Cardiac septum (tissue), 1 donor: ENCODE results near the gene GMDS. TPM values are rescaled to one million over a fixed set of nuclear protein-coding genes. Genes with fewer than 3 reads are reported as not detected.

Experiments used
- DNase-seq: peaks from one replicate; pipeline ENCODE4 v3.0.0-alpha.2; 2020; ENCODE audit warnings: low spot score
- intact Hi-C: fragments of 100-400 bp; cut with DNase I; formaldehyde crosslinking; loops from one replicate; pipeline ENCODE4 v1.14.0; 2022
- total RNA-seq: library from RNA; stranded (reverse); fragmentation: NEBNext Ultra II Directional; extraction: Animal tissue kit (Norgen Biotek cat#: 25700); gene quantifications from one replicate; pipeline ENCODE4 v1.2.1, GENCODE V29; 2021
- donor health status: DM: no; HTN: no; CAD: no.

The GMDS gene
- total RNA-seq, 1 donor from 2014 or later = 6.3 TPM

DNA sequence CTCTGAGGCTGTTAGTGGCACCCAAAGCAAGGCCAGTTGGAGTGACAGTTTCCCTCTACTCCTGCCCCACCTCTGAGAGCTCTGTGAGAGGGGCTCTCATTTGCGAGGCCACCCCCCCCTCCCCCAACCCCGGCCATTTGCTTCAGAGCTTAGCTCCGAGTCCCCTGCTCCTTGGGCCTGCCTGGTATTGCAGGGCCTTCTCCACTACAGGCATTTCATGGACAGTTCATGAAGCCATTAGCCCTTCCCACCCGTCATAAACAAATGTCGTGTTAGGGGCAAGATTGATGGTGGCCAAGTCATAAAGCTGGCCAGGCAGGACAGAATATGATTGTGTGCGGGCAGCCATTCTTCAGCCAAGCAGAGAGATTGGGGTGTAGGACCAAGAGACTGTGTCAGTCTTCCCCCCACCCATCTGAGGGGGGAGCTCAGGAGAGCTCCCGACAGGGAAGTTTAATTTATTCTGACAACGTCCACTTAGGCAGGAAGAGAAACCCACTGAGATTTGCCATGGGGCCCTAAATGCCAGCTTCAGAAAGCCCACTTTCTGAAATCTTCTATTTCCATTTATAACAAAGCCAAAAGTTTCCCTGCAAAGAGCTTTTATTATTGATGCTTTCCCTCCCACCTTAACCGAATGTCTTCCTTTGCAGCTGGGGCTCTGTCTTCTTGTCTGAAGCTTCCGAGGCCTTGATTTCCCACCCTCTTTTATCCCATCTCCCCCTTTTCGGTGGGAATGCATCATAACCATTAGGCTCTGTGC is 628.5 kb downstream of the GMDS start:
- DNase-seq = no peak
- intact Hi-C loops = loop anchor here (10.0 kb wide), 1 partner anchor 408 kb away; no protein-coding TSS in a partner anchor

DNA sequence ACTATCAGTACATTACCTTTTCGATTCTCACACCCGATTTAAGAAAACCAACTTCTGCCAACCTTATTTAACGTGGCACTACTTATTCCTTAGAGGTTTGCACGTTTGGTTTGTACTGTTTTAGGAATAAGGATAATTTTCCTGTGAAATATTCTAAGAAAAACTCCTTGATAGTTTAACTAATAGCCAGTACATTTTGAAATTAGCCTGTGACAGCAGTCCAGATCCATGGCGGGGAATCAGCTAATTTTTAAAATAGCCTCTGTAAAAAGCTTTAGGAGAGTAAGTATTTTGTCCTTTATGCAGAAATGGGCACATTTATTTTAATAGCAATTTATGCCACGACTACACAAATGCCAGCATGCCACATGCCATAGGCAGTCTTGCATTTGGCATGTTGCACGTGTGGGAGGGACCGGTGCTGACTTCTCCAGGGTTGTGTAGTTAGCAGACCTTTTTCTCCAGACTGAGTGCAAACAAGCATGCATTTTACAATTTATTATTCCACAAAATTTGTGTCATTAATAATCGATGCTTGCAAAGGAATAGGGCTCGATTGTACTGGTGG is 629.5 kb downstream of the GMDS start:
- intact Hi-C loops = loop anchor here (10.0 kb wide), 1 partner anchor 409 kb away; no protein-coding TSS in a partner anchor
- no peak for DNase-seq

DNA sequence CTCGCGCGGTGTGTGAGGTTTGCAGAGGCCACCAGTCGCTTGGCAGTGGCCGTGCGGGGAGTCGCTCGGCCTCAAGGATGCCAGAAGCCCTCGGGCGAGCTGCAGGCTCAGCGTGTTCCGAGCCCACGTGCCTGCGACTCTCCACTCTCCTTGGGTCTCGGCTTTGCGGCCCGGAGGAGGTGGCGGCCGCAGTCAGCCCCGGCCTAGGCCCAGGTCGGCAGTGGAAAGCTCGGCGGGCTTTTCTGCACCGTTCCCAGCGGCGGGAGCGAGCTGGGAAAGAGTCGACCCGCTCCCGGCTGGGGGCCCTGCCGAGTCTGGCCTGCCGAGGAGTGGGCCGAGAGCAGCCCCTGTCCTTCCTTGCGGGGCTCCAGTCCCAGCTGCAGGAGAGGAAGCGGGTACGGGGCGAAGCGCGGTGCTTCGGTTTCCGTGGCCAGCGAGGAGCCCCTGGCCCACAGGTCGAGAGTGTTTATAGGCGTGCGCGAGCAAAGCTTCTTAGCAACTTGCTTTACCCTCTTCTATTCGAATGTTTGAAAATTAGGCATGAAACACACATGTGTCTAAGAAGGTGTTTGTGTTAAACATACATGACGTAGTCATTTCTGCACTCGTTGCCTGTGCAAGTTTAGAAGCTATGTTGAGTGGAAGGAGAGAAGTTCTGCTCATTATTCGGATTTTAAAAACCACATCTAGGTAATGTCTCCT is 630.1 kb downstream of the GMDS start:
- intact Hi-C loops = loop anchor here (10.0 kb wide), 1 partner anchor 409 kb away; no protein-coding TSS in a partner anchor
- no peak for DNase-seq

DNA sequence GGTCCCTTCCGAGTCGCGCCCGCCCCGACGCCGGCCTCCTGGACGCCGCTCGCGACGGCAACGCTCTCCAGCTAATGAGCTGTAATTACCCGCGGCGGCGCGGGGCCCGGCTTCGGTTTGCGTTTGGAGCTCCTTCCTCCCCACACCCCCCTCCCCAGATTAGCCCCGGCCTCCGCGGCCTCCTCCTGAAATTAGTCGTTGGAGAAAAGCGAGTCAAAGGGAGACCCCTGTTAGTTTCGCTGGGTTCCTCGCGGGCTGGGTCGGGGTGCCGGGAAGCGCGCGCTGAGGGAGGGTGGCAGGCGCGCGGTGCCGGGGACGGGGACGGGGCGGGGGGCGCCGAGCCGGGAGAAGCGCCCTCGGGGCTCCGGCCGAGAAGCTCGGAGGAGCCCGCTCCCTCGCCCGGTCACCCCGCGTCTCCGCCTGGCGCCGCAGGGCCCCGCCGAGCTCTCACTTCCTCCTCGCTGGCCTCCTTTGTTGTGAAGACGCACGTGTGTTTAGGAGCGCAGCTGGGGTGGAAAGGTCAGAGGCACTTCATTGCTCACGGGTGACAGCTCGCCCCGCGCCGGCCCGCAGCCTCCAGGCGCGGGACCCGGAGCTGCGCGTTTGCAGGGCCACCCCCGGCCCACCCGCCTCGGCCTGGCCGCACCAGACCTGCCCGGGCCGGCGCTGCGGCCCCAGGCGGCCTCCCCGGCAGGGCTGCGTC is 630.8 kb downstream of the GMDS start:
- intact Hi-C loops = loop anchor here (10.0 kb wide), 1 partner anchor 410 kb away; no protein-coding TSS in a partner anchor
- DNase-seq = no peak

DNA sequence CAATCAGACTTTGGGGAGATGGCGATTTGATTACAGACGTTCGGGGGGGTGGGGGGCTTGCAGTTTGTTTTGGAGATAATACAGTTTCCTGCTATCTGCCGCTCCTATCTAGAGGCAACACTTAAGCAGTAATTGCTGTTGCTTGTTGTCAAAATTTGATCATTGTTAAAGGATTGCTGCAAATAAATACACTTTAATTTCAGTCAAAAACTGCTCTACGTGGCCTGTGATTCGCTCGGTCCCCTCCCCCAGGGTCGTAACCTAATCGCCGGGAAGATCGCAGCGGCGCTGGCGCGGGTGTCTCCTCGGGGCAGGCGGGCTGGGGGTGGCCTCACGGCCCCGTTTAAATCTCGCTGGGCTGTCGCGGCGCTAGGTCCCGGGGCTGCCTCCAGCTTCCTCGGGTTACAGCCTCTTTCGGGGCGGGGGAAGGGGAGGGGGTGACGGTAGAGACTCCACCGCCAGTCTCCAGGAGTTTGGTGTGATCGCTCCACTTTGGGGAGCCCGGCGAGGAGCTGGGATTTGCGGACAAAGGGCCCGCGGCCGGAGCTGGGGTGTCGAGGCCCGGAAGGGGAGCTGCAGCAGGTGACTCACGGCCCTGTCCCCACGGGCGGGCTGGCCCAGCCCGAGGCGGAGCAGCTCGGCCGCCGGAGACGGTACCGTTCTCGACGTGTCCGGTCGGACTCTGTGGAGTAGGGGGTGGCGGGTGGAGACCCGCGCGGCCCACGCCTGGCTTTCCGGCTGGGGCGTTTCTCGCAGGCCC is 631.5 kb downstream of the GMDS start:
- intact Hi-C loops = loop anchor here (10.0 kb wide), 1 partner anchor 411 kb away; no protein-coding TSS in a partner anchor

DNA sequence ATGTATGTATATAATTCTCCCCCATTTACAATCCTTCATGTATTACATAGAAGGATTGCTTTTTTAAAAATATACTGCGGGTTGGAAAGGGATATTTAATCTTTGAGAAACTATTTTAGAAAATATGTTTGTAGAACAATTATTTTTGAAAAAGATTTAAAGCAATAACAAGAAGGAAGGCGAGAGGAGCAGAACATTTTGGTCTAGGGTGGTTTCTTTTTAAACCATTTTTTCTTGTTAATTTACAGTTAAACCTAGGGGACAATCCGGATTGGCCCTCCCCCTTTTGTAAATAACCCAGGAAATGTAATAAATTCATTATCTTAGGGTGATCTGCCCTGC is 632.1 kb downstream of the GMDS start:
- no peak for DNase-seq
- intact Hi-C loops = loop anchor here (10.0 kb wide), 1 partner anchor 411 kb away; no protein-coding TSS in a partner anchor

More for the DNA sequence above, 631.5 kb downstream of the GMDS start:
- no peak for DNase-seq

DNA sequence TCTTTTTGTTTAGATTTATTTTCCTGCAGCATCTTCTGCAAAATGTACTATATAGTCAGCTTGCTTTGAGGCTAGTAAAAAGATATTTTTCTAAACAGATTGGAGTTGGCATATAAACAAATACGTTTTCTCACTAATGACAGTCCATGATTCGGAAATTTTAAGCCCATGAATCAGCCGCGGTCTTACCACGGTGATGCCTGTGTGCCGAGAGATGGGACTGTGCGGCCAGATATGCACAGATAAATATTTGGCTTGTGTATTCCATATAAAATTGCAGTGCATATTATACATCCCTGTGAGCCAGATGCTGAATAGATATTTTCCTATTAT is 632.5 kb downstream of the GMDS start:
- intact Hi-C loops = loop anchor here (10.0 kb wide), 1 partner anchor 412 kb away; no protein-coding TSS in a partner anchor
- no peak for DNase-seq

DNA sequence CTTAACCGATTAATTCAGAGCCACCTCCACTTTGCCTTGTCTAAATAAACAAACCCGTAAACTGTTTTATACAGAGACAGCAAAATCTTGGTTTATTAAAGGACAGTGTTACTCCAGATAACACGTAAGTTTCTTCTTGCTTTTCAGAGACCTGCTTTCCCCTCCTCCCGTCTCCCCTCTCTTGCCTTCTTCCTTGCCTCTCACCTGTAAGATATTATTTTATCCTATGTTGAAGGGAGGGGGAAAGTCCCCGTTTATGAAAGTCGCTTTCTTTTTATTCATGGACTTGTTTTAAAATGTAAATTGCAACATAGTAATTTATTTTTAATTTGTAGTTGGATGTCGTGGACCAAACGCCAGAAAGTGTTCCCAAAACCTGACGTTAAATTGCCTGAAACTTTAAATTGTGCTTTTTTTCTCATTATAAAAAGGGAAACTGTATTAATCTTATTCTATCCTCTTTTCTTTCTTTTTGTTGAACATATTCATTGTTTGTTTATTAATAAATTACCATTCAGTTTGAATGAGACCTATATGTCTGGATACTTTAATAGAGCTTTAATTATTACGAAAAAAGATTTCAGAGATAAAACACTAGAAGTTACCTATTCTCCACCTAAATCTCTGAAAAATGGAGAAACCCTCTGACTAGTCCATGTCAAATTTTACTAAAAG is 633.0 kb downstream of the GMDS start:
- DNase-seq = no peak
- intact Hi-C loops = loop anchor here (10.0 kb wide), 1 partner anchor 412 kb away; no protein-coding TSS in a partner anchor

DNA sequence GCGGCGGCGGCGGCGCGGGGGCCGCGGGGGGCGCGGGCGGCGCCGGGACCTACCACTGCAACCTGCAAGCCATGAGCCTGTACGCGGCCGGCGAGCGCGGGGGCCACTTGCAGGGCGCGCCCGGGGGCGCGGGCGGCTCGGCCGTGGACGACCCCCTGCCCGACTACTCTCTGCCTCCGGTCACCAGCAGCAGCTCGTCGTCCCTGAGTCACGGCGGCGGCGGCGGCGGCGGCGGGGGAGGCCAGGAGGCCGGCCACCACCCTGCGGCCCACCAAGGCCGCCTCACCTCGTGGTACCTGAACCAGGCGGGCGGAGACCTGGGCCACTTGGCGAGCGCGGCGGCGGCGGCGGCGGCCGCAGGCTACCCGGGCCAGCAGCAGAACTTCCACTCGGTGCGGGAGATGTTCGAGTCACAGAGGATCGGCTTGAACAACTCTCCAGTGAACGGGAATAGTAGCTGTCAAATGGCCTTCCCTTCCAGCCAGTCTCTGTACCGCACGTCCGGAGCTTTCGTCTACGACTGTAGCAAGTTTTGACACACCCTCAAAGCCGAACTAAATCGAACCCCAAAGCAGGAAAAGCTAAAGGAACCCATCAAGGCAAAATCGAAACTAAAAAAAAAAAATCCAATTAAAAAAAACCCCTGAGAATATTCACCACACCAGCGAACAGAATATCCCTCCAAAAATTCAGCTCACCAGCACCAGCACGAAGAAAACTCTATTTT is 633.7 kb downstream of the GMDS start:
- intact Hi-C loops = loop anchor here (10.0 kb wide), 1 partner anchor 413 kb away; no protein-coding TSS in a partner anchor
- no peak for DNase-seq

DNA sequence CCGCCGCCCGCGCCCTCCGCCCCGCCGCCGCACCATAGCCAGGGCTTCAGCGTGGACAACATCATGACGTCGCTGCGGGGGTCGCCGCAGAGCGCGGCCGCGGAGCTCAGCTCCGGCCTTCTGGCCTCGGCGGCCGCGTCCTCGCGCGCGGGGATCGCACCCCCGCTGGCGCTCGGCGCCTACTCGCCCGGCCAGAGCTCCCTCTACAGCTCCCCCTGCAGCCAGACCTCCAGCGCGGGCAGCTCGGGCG is 634.2 kb downstream of the GMDS start:
- DNase-seq = no peak
- intact Hi-C loops = loop anchor here (10.0 kb wide), 1 partner anchor 414 kb away; no protein-coding TSS in a partner anchor

DNA sequence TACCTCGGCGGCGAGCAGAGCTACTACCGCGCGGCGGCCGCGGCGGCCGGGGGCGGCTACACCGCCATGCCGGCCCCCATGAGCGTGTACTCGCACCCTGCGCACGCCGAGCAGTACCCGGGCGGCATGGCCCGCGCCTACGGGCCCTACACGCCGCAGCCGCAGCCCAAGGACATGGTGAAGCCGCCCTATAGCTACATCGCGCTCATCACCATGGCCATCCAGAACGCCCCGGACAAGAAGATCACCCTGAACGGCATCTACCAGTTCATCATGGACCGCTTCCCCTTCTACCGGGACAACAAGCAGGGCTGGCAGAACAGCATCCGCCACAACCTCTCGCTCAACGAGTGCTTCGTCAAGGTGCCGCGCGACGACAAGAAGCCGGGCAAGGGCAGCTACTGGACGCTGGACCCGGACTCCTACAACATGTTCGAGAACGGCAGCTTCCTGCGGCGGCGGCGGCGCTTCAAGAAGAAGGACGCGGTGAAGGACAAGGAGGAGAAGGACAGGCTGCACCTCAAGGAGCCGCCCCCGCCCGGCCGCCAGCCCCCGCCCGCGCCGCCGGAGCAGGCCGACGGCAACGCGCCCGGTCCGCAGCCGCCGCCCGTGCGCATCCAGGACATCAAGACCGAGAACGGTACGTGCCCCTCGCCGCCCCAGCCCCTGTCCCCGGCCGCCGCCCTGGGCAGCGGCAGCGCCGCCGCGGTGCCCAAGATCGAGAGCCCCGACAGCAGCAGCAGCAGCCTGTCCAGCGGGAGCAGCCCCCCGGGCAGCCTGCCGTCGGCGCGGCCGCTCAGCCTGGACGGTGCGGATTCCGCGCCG is 634.7 kb downstream of the GMDS start:
- intact Hi-C loops = loop anchor here (10.0 kb wide), 1 partner anchor 414 kb away; no protein-coding TSS in a partner anchor

DNA sequence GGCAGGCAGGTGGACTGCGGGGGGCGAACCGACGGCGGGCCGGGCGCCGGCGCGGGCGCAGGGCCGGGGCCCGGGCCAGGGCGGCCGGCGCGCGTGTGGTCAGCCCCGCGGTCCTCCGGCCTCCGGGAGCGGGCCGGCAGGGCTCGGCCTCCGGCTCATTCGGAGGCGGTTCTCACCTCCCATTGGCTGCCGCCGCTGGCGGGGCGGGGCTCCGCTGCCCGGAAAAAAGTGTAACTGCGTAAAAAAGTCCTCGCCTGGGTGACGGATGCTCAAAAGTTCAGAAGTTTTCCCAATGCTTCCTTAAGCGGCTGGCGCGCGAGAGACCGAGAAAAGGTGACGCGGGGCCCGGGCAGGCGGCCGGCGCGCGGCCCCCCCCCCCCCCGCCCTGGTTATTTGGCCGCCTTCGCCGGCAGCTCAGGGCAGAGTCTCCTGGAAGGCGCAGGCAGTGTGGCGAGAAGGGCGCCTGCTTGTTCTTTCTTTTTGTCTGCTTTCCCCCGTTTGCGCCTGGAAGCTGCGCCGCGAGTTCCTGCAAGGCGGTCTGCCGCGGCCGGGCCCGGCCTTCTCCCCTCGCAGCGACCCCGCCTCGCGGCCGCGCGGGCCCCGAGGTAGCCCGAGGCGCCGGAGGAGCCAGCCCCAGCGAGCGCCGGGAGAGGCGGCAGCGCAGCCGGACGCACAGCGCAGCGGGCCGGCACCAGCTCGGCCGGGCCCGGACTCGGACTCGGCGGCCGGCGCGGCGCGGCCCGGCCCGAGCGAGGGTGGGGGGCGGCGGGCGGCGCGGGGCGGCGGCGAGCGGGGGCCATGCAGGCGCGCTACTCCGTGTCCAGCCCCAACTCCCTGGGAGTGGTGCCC is 635.5 kb downstream of the GMDS start, which contains the start of gene FOXC1:
Gene FOXC1 (plus strand): TSS at position 268 of the 849 bp plus-strand sequence. CDS start 531 bp downstream, at position 799.
- peak; percentile 95 for DNase-seq
- intact Hi-C loops = loop anchor here (10.0 kb wide), 1 partner anchor 415 kb away; no protein-coding TSS in a partner anchor

More for the DNA sequence above, 634.7 kb downstream of the GMDS start:
- DNase-seq = no peak

DNA sequence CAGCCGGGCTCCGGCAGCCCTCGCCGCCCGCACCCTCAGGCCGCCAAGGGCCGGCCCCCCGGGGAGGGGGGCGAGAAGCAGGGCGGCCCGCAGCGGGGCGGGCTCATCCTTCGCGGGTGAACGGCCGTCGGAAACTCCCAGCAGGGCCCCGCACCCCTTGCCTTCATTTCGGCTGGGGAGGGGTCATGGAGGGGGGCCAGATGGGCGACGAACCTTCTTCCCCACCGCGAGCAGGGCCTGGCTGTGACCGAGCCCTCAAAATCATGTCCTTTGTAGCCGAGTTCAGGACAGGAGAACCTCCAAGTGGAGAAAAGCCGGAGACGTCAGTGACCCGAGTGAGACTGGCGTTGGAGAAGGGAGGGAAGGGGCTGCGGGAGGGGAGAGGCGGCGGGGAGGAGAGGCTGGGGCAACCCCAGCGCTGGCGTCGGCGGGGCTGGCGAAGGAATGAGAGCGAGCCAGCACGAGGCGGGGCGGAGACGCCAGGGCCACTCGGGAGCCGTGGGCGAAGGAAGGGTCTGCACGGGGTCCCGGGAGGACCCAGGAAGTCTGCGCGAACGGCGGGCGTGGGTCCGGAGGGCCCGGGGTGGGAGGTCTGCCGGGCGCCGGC is 636.3 kb downstream of the GMDS start:
- intact Hi-C loops = no loop called here
- DNase-seq = no peak

DNA sequence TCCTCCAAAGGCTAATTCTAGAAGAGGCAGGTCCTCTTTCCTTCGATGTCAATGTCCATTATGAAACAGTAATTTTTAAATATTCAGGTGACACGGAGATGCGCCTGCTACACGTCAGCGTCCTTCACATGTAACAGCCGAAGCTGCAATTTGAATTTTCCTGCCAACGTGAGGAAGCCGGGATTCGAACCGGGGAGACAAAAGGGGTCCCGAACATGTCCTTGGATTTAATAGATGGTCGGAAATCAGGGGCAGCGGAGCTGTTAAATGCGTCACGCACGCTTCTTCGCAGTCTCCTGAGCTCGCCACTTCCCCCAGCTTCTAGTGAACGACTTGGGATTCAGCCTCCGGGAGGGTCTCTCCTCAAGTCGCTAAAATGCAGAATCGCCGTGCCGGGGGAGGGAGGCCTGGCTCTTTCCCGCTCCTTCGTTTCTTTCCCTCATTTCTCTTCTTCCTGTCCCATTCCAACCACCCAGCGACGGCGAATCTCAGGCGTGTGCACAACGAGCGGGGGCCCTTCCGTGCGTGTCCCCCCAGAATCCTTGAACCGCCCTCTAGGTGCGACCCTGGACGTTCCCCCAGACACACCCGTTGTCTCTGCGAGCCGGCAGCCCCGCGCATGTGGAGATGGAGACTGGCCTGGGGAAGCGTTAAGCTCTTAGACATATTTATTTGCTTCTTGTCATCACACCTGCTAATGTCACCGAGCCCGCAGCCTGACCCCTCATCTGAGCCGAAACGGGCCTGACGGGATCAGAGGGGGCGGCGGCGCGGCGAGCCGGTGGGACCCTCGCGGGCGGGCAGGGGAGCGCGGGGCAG is 637.0 kb downstream of the GMDS start:
- intact Hi-C loops = no loop called here
- DNase-seq = no peak
